ENCODE measurements around the gene ARNT2. TPM values are rescaled to one million over a fixed set of nuclear protein-coding genes. Genes with fewer than 3 reads are reported as not detected.
A peak's percentile ranks its signal among the peaks of the same experiment; 100 is the strongest.

Gene ARNT2
- polyA plus RNA-seq, 5 donors, result 28.8 to 43.6 (median 33.8) TPM

GRCh38 chr15:80573606-80574005 is 169.4 kb downstream of the ARNT2 start:
- DNase-seq, result peak; percentile 34 to 45

DNA sequence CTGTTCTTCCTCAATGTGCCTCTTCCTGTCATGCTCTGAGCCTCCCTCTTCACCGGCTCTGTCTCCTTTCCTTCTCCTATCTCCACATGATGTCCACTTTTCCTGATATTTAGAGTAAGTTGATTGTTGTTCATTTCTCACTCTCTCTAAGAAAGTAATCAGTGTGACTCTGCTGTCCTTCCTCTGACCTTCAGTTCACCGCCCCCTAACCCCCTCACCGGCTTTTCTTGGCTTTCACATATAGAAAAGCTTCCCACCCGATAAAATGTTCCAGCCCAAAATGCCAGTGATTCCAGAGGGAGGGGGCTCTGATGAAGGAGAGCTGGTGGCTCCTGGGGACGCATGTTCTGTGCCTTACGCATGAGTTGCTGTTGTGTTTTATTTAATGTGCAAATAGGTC is 170.4 kb downstream of the ARNT2 start:
- no peak for DNase-seq

DNA sequence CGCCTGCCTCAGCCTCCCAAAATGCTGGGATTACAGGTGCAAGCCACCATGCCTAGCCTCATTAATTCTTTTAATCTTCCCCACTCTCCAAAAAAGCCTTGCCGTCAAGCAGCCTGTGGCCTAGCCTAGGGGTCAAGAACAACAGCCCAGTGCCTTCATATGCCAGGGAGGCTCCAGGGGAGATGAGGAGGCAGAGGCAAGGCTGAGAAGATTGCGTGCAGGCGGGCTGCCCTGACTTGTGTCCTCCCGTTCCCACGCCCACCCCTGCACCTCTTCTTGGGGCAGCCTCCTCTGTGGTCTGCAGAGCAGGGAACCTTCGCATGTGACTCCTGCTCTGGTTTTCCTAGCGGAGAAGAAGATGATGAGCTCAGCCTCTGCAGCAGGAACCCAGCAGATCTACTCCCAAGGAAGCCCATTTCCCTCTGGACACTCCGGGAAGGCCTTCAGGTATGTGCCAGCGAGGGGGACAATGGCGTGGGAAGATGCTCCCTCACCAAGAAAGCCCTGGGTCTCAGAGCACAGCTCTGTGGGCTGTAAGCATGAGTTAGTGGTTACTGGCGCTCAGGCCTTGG is 172.4 kb downstream of the ARNT2 start:
- no peak for DNase-seq

- no peak for DNase-seq
Observed at GRCh38 chr15:80577552-80578205, 173.5 kb downstream of the ARNT2 start.

GRCh38 chr15:80578206-80578595 is 174.0 kb downstream of the ARNT2 start:
- no peak for DNase-seq

DNA sequence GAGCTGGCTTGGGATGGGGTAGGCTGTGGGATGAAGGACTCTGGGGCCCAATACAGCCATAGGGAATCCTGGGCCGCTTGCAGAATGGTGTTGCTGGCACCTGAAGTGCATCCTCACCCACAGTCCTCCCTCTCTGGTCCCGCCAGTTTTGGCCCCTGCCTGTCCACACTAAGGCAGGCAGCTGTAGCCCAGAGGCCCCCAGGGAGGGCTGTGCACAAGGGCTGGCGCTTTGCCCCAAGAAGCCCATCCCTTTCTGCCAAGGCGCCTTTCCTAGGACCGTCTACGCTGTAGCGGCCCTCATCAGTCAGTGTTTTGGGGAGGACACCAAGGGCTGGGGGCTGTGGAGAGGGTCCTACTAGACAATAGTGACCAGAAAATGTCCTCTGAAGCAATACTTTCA is 174.7 kb downstream of the ARNT2 start:
- DNase-seq, result no peak

GRCh38 chr15:80579611-80580010 is 175.4 kb downstream of the ARNT2 start:
- no peak for DNase-seq

DNA sequence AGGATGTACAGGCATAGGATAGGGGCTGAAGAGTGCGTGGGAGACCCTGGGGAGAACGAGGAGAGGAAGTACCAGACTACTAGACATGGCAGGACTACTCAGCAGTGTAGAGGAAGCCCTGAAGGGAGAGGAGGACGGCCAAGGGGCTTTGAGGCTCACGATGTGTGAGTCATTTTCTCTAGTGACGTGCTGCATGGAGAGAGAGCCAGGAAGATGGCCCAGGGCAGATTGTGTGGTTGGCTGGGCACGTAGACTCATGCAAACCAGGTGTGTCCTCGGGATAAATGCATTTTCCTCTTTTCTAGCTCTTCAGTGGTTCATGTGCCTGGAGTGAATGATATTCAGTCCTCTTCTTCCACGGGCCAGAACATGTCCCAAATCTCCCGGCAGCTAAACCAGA is 175.9 kb downstream of the ARNT2 start:
- no peak for DNase-seq

DNA sequence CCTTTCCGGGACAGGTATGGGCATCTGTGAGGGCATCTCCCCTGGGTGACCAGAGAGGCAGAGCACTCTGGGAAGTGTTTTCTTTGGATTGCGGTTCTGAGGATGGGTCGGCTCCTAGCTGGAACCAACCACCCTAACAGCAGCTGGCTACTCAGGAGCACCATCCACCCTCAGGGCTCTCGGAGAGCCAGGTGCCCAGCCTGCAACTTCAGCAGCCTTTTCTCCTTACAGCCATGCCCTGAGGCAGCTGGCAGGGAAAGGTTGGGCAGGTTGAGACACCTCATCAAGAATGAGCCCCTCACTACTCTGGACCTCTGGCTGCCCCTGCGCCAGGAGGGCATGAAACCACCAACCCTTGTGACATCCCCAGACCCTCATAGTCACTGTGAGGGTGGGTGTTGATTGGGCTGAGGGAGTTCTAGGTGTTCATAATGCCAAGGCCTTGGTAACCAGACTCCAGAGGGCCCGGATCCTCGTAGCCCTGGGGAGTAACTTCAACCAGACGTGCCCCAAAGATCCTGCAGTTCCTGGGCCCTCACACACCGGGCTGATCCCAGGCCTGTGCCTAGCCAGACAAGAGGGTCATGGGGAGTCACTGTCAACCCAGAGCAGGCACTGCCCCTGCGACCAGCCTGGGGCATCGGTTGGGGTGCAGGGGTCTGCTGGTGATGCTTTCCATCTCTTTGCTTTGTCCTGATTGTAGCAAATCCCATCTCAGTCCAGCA is 176.5 kb downstream of the ARNT2 start:
- DNase-seq, result no peak

DNA sequence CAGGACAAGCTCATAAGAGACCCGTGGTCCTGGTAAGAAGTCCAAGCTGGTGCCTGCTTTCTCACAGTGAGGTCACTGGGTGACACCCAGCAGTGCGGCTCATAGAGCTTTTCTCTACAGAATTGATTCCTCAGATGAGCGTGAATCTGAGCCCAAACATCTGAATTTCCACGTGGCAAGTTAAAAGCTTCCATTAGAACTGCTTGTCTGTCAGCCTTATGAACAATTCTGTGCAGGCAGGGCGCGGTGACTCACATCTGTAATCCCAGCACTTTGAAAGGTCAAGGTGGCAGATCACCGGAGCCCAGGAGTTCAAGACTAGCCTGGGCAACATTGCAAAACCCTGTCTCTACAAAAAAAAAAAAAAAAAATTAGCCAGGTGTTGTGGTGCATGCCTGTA is 177.8 kb downstream of the ARNT2 start:
- no peak for DNase-seq

GRCh38 chr15:80582816-80583423 is 178.7 kb downstream of the ARNT2 start:
- no peak for DNase-seq

GRCh38 chr15:80584561-80584964 is 180.4 kb downstream of the ARNT2 start:
- DNase-seq, result no peak

GRCh38 chr15:80584973-80585525 is 180.9 kb downstream of the ARNT2 start:
- no peak for DNase-seq

- DNase-seq, result no peak
Observed at GRCh38 chr15:80585544-80586018, 181.4 kb downstream of the ARNT2 start.

DNA sequence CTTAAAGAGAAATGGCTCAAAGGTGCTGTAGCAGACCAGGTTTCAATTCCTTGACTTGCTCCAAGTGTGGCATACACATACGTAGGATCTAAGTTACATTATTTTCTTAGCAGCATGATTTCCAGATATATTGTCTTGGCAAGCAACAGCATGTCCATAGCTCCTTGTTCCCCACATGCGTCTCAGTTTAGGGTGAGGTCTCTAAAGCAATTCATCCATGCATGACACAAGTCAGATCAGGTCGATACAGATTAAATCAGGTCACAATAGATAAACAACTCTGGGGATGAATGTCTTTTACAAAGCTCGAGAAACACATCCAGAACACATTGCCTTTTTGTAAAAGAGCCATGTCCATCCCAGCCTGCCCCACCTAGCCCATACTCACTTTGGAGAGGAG is 182.0 kb downstream of the ARNT2 start:
- DNase-seq, result no peak

GRCh38 chr15:80587007-80587406 is 182.8 kb downstream of the ARNT2 start:
- no peak for DNase-seq

- DNase-seq, result no peak
Observed at GRCh38 chr15:80587816-80588456, 183.8 kb downstream of the ARNT2 start.

- no peak for DNase-seq
Observed at GRCh38 chr15:80588801-80589200, 184.6 kb downstream of the ARNT2 start.

DNA sequence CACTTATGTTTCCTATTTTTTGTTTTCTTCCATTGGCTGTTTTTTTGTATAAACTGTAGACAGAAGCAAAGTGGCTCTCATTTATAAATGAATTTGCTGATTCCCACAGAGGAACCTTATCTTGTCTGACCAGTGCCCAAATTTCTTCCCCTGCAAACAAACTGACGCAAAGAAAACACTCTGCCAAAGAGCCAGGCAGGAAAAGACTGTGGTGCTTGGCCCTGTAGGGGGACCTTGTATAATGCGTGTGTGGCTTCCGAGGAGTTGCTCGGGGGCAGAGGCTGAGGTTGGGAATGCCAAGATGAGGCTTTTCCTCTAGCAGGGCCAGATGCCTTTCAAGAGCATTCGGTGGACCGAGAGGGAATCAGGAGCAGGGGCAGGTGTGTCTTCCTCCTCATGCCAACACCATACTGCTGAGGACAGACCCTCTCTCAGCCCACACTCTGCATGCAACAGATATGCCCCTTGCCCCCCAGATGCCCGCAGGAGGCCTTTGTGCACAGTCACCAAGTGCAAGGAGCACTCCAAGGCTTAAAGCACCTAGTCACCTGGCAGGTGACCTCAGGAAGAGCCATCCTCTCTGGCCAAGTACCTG is 186.7 kb downstream of the ARNT2 start:
- DNase-seq, result no peak

- no peak for DNase-seq
Observed at GRCh38 chr15:80591471-80591870, 187.3 kb downstream of the ARNT2 start.

Data from right lung (tissue), 5 donors.